ENCODE data around the gene NLGN1.

DNA sequence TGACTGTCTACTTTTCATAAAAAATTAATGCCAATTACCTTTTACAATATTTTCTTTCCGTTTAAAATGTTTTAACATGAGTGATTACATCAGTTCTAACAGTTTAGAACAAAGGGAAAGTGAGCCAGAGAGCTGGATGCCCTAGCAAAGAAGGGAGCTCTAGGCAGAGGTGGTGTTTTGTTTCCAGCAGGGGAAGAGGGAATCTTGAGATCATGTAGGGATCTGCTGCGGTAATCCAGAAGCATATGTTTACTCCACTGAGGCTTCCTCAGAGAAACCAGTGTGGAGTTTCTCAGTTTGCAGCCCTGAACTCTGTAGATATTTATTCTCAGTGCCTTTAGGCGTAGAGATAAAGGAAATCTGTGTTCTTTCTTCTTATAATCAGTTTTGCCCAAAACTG is 399.3 kb downstream of the NLGN1 start:
- TF ChIP-seq ZNF24 (IDR thresholded peaks at IDR 0.05) (no peak), ZNF207 (IDR thresholded peaks at IDR 0.05; ENCODE audit: borderline replicate concordance) (no peak), POLR2AphosphoS5 (IDR thresholded peaks at IDR 0.05; ENCODE audit: low read depth, low read length) (no peak), ZSCAN30 (CRISPR knock-in tag; IDR thresholded peaks at IDR 0.05) (no peak), ZNF713 (CRISPR knock-in tag; IDR thresholded peaks at IDR 0.05) (no peak), CBFB (CRISPR knock-in tag; IDR thresholded peaks at IDR 0.05) (no peak), FOXP1 (IDR thresholded peaks at IDR 0.05) (no peak), FOXP1 (CRISPR knock-in tag; IDR thresholded peaks at IDR 0.05) (no peak), EED (CRISPR knock-in tag; IDR thresholded peaks at IDR 0.05) (no peak), NFKB2 (CRISPR knock-in tag; IDR thresholded peaks at IDR 0.05; ENCODE audit: borderline replicate concordance) (no peak), JUN (CRISPR knock-in tag; IDR thresholded peaks at IDR 0.05) (no peak), MEIS1 (CRISPR knock-in tag; IDR thresholded peaks at IDR 0.05; ENCODE audit: borderline replicate concordance) (no peak), TAF1 (CRISPR knock-in tag; IDR thresholded peaks at IDR 0.05) (no peak)
